ENCODE data around the gene NODAL.

GRCh38 chr10:70455213-70455630 is 13.7 kb upstream of the NODAL start:
- no peak for TF ChIP-seq GATA1 (IDR thresholded peaks at IDR 0.05; ENCODE audit: low read depth, low read length)
- TF ChIP-seq POLR2A (IDR thresholded peaks at IDR 0.05; ENCODE audit: low read length), result no peak

All from erythroblast (primary cell).